Erythroblast (primary cell): Measurements from ENCODE around the gene WDFY4.

Source experiments
- GATA1 ChIP-seq: IDR thresholded peaks from 2 replicates; pipeline ENCODE4 v1.6.1; 2011; ENCODE audit warnings: low read depth, mild to moderate bottlenecking, control low read depth, low read length, moderate library complexity
- POLR2A ChIP-seq: IDR thresholded peaks from 2 replicates; pipeline ENCODE4 v1.6.1; 2011; ENCODE audit warnings: mild to moderate bottlenecking, low read length

GRCh38 chr10:48699011-48699627 is 14.4 kb downstream of the WDFY4 start:
- TF ChIP-seq POLR2A (no peak), GATA1 (no peak)
